Gastrocnemius medialis (tissue), 4 donors: ENCODE measurements around the gene RHOXF1.

Experiments
- POLR2A ChIP-seq, 2 donors: fragments of 450-650 bp; IDR thresholded peaks; one replicate each; pipeline ENCODE4 v1.6.1; 2017; ENCODE audit warnings: antibody characterized with exemption in 2 of 2, mild to moderate bottlenecking in 2 of 2, moderate library complexity in 2 of 2
- TF ChIP-seq, protein P1 (sequence below), 5 experiments: fragments of 450-650 bp in 3 of 5; fragments of 200-600 bp in 2 of 5; sonication (generic) in 2 of 5; IDR thresholded peaks in 4 of 5; conservative IDR thresholded peaks in 1 of 5; 1 replicate in 4 of 5; 2 replicates in 1 of 5; pipeline ENCODE4 v1.5.1; 2016 to 2019; ENCODE audit warnings: antibody characterized with exemption in 5 of 5, mild to moderate bottlenecking in 3 of 5, moderate library complexity in 3 of 5

- TF ChIP-seq, protein P1, sequence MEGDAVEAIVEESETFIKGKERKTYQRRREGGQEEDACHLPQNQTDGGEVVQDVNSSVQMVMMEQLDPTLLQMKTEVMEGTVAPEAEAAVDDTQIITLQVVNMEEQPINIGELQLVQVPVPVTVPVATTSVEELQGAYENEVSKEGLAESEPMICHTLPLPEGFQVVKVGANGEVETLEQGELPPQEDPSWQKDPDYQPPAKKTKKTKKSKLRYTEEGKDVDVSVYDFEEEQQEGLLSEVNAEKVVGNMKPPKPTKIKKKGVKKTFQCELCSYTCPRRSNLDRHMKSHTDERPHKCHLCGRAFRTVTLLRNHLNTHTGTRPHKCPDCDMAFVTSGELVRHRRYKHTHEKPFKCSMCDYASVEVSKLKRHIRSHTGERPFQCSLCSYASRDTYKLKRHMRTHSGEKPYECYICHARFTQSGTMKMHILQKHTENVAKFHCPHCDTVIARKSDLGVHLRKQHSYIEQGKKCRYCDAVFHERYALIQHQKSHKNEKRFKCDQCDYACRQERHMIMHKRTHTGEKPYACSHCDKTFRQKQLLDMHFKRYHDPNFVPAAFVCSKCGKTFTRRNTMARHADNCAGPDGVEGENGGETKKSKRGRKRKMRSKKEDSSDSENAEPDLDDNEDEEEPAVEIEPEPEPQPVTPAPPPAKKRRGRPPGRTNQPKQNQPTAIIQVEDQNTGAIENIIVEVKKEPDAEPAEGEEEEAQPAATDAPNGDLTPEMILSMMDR (IDR thresholded peaks at IDR 0.05 in 4 of 5, conservative IDR thresholded peaks at IDR 0.05 in 1 of 5) = no peak
- no peak for TF ChIP-seq POLR2A (IDR thresholded peaks at IDR 0.05)
Measured at GRCh38 chrX:120111611-120112010, 4.1 kb downstream of the RHOXF1 start.
